SKM-1 (cell line): ENCODE measurements around the gene APRT.
A peak's percentile ranks its signal among the peaks of the same experiment; 100 is the strongest.

Source experiments
- DNase-seq: peaks from one replicate; lab custom pipeline; 2025; ENCODE audit not compliant: unreplicated experiment; lab: John Stamatoyannopoulos, UW

The APRT gene

GRCh38 chr16:88842308-88842756, 30.6 kb upstream of the APRT start:
- DNase-seq = no peak

GRCh38 chr16:88841521-88842307, 30.0 kb upstream of the APRT start:
- DNase-seq = no peak

GRCh38 chr16:88840600-88841215, 29.0 kb upstream of the APRT start:
- no peak for DNase-seq

- DNase-seq = peak; percentile 96
These were observed 28.2 kb upstream of the APRT start for GRCh38 chr16:88839745-88840599.

- DNase-seq = no peak
These were observed 27.4 kb upstream of the APRT start for GRCh38 chr16:88839026-88839529.

- DNase-seq = no peak
These were observed 26.8 kb upstream of the APRT start for GRCh38 chr16:88838566-88838965.

GRCh38 chr16:88837806-88838205, 26.1 kb upstream of the APRT start:
- no peak for DNase-seq

GRCh38 chr16:88836791-88837190, 25.1 kb upstream of the APRT start:
- no peak for DNase-seq

- DNase-seq = no peak
These were observed 24.1 kb upstream of the APRT start for GRCh38 chr16:88835818-88836217.

- no peak for DNase-seq
These were observed 23.7 kb upstream of the APRT start for GRCh38 chr16:88835383-88835782.

- no peak for DNase-seq
These were observed 22.9 kb upstream of the APRT start for GRCh38 chr16:88834670-88835069.

GRCh38 chr16:88833086-88833485, 21.4 kb upstream of the APRT start:
- no peak for DNase-seq

- DNase-seq = no peak
These were observed 20.1 kb upstream of the APRT start for GRCh38 chr16:88831838-88832237.

GRCh38 chr16:88830783-88831182, 19.1 kb upstream of the APRT start:
- no peak for DNase-seq

- DNase-seq = no peak
These were observed 18.5 kb upstream of the APRT start for GRCh38 chr16:88830258-88830657.

- no peak for DNase-seq
These were observed 17.0 kb upstream of the APRT start for GRCh38 chr16:88828711-88829110.

- no peak for DNase-seq
These were observed 16.0 kb upstream of the APRT start for GRCh38 chr16:88827727-88828126.

- no peak for DNase-seq
These were observed 14.5 kb upstream of the APRT start for GRCh38 chr16:88826070-88826840.

GRCh38 chr16:88825146-88825545, 13.4 kb upstream of the APRT start:
- DNase-seq = no peak

- no peak for DNase-seq
These were observed 12.7 kb upstream of the APRT start for GRCh38 chr16:88824256-88825077.
